Measurements from ENCODE around the gene DNAI2. TPM values are rescaled to one million over a fixed set of nuclear protein-coding genes. Genes with fewer than 3 reads are reported as not detected.
"Not testable (repeated sequence)": the region's sequence is repeated elsewhere in the genome, so short reads cannot be mapped to it uniquely, and the experiment has no call there.

The DNAI2 gene
- polyA plus RNA-seq, 1 of the 3 experiments (the other 2 are of a cell fraction) = not detected

GRCh38 chr17:74277935-74278334, 3.9 kb downstream of the DNAI2 start:
- Histone ChIP-seq H2AFZ (ENCODE audit: low read depth) (no peak overlapping the region), H3K79me2 (ENCODE audit: insufficient read depth) (no peaks in the 10 kb centered on the region), H3F3A (replicated peaks; ENCODE audit: insufficient read depth) (no peaks in the 10 kb centered on the region), H3K9me2 (no peaks in the 10 kb centered on the region), H3K27me3 (ENCODE audit: insufficient read depth) (no peaks in the 10 kb centered on the region), H3K9me3 (no peaks in the 10 kb centered on the region), H3K4me3 (ENCODE audit: low read depth in 2 of 2, low read length in 1 of 2) (no peak overlapping the region), H4K20me1 (ENCODE audit: insufficient read depth) (no peaks in the 10 kb centered on the region), H3K9ac (no peak overlapping the region), H3K4me1 (ENCODE audit: control insufficient read depth in 1 of 2, insufficient read depth in 2 of 2, low read depth in 1 of 2, low read length in 1 of 2) (no peaks in the 10 kb centered on the region), H3K27ac (ENCODE audit: low read depth in 2 of 2, low read length in 1 of 2) (no peak overlapping the region), H3K36me3 (replicated peaks in 1 of 2; ENCODE audit: control insufficient read depth in 1 of 2, insufficient read depth in 2 of 2, low read length in 1 of 2) (no peaks in the 10 kb centered on the region), H3K4me2 (no peak overlapping the region)
- no peak for DNase-seq
- ChIA-PET POLR2A (no interaction called here), CTCF (interaction anchor here (0.6 kb wide), 1 partner anchor 797 kb away, joined by 3 read pairs; no protein-coding TSS in a partner anchor)
- WGBS (ENCODE audit: low lambda C conversion rate) = 5% methylated on average over 1 of the region's 1 CpG
- no peak for TF ChIP-seq SIN3A (IDR thresholded peaks at IDR 0.05; ENCODE audit: borderline replicate concordance, low read depth, low read length)
- no peak for TF ChIP-seq PBX3 (IDR thresholded peaks at IDR 0.05)
- no peak for TF ChIP-seq FOSL2 (IDR thresholded peaks at IDR 0.05; ENCODE audit: borderline replicate concordance, low read depth)
- no peak for TF ChIP-seq NRF1 (IDR thresholded peaks at IDR 0.05; ENCODE audit: low read depth, low read length)
- no peak for TF ChIP-seq RCOR1 (IDR thresholded peaks at IDR 0.05; ENCODE audit: low read length)
- no peak for TF ChIP-seq RFX5 (IDR thresholded peaks at IDR 0.05; ENCODE audit: low read length)
- TF ChIP-seq REST (IDR thresholded peaks at IDR 0.05; ENCODE audit: low read depth, low read length) = no peak

GRCh38 chr17:74279617-74280016, 5.6 kb downstream of the DNAI2 start:
- DNase-seq; H3K9me3 ChIP-seq; H3F3A ChIP-seq (replicated peaks; ENCODE audit: insufficient read depth); POLR2A ChIA-PET; H2AFZ ChIP-seq (ENCODE audit: low read depth); H3K36me3 ChIP-seq (replicated peaks in 1 of 2; ENCODE audit: control insufficient read depth in 1 of 2, insufficient read depth in 2 of 2, low read length in 1 of 2); H3K27ac ChIP-seq (ENCODE audit: low read depth in 2 of 2, low read length in 1 of 2); H3K4me2 ChIP-seq; H4K20me1 ChIP-seq (ENCODE audit: insufficient read depth); H3K4me1 ChIP-seq (ENCODE audit: control insufficient read depth in 1 of 2, insufficient read depth in 2 of 2, low read depth in 1 of 2, low read length in 1 of 2); H3K79me2 ChIP-seq (ENCODE audit: insufficient read depth); H3K9me2 ChIP-seq; H3K9ac ChIP-seq; H3K4me3 ChIP-seq (ENCODE audit: low read depth in 2 of 2, low read length in 1 of 2); H3K27me3 ChIP-seq (ENCODE audit: insufficient read depth): not testable (repeated sequence)
- CTCF ChIA-PET = interaction anchor here (1.0 kb wide), 1 partner anchor 88 kb away, joined by 4 read pairs; the partner anchor contains the start of gene GPR142
- 60% methylated on average over 7 of the region's 7 CpGs for WGBS (ENCODE audit: low lambda C conversion rate)

Measured in SK-N-SH (cell line).